Neural cell (in vitro differentiated cells): ENCODE results near the gene KISS1R. TPM values are rescaled to one million over a fixed set of nuclear protein-coding genes. Genes with fewer than 3 reads are reported as not detected.

ENCODE experiments used
- H2AFZ ChIP-seq: fragments of 200-600, 300-800 bp; sonication (generic), shearing (Covaris generic); 2 replicates; pipeline ENCODE4 v1.6.0; 2014; ENCODE audit warnings: low read depth, mild to moderate bottlenecking, antibody characterized with exemption, low read length, moderate library complexity
- H3F3A ChIP-seq: fragments of 200-600 bp; shearing (Covaris generic); 2 replicates; pipeline ENCODE4 v1.6.1; 2016; ENCODE audit warnings: mild to moderate bottlenecking, moderate library complexity, mixed read lengths, antibody characterized with exemption, low read length; ENCODE audit not compliant: insufficient read depth, poor library complexity, severe bottlenecking
- H3K27ac ChIP-seq: fragments of 200-600, 300-800 bp; sonication (generic), shearing (Covaris generic); 2 replicates; pipeline ENCODE4 v1.5.1; 2014; ENCODE audit warnings: mild to moderate bottlenecking, low read length, moderate library complexity
- H3K27me3 ChIP-seq: fragments of 300-800, 200-600 bp; sonication (generic), shearing (Covaris generic); 2 replicates; pipeline ENCODE4 v1.6.0; 2014; ENCODE audit warnings: mild to moderate bottlenecking, low read depth, low read length, moderate library complexity; ENCODE audit not compliant: insufficient read depth
- H3K36me3 ChIP-seq: fragments of 300-800, 200-600 bp; sonication (generic), shearing (Covaris generic); 2 replicates; pipeline ENCODE4 v1.5.1; 2014; ENCODE audit warnings: mild to moderate bottlenecking, antibody characterized with exemption, low read length, moderate library complexity; ENCODE audit not compliant: insufficient read depth
- H3K4me2 ChIP-seq: fragments of 300-800, 200-600 bp; sonication (generic), shearing (Covaris generic); 2 replicates; pipeline ENCODE4 v1.6.0; 2014; ENCODE audit warnings: mild to moderate bottlenecking, low read length
- H3K4me3 ChIP-seq: fragments of 300-800, 200-600 bp; sonication (generic), shearing (Covaris generic); 2 replicates; pipeline ENCODE4 v1.5.1; 2014; ENCODE audit warnings: mild to moderate bottlenecking, low read length, moderate library complexity
- H3K79me2 ChIP-seq: fragments of 200-600 bp; shearing (Covaris generic); replicated peaks from 2 replicates; pipeline ENCODE4 v1.6.0; 2014; ENCODE audit warnings: mild to moderate bottlenecking, low read length, moderate library complexity; ENCODE audit not compliant: insufficient read depth
- H3K9ac ChIP-seq: fragments of 300-800, 200-600 bp; sonication (generic), shearing (Covaris generic); 2 replicates; pipeline ENCODE4 v1.6.1; 2016; ENCODE audit warnings: mild to moderate bottlenecking, low read length, mixed read lengths
- H3K9me2 ChIP-seq: fragments of 200-600 bp; shearing (Covaris generic); 2 replicates; pipeline ENCODE4 v1.6.1; 2016; ENCODE audit warnings: mild to moderate bottlenecking, low read length, mixed read lengths; ENCODE audit not compliant: insufficient read depth
- H3K9me3 ChIP-seq: fragments of 200-600, 300-800 bp; sonication (generic), shearing (Covaris generic); 2 replicates; pipeline ENCODE4 v1.6.1; 2016; ENCODE audit warnings: mild to moderate bottlenecking, mixed run types, low read length, moderate library complexity, mixed read lengths
- H4K20me1 ChIP-seq: fragments of 200-600 bp; shearing (Covaris generic); 2 replicates; pipeline ENCODE4 v1.6.1; 2016; ENCODE audit warnings: mild to moderate bottlenecking, mixed run types; ENCODE audit not compliant: insufficient read depth
- CTCF ChIP-seq: fragments of 450-650 bp; IDR thresholded peaks from 2 replicates; pipeline ENCODE4 v1.5.1; 2014; ENCODE audit warnings: antibody characterized with exemption, mild to moderate bottlenecking, moderate library complexity; ENCODE audit not compliant: poor library complexity, severe bottlenecking
- EP300 ChIP-seq: fragments of 450-650 bp; conservative IDR thresholded peaks from 2 replicates; pipeline ENCODE4 v1.6.1; 2014; ENCODE audit warnings: antibody characterized with exemption, mild to moderate bottlenecking, moderate library complexity; ENCODE audit not compliant: poor library complexity, severe bottlenecking
- EZH2 ChIP-seq: fragments of 200-600, 300-800 bp; shearing (Covaris generic), sonication (generic); IDR thresholded peaks from 2 replicates; pipeline ENCODE4 v1.6.1; 2014; ENCODE audit warnings: antibody characterized with exemption, low read length, borderline replicate concordance, mild to moderate bottlenecking; ENCODE audit not compliant: insufficient read depth, poor library complexity, severe bottlenecking
- MXI1 ChIP-seq: fragments of 450-650 bp; conservative IDR thresholded peaks from 2 replicates; pipeline ENCODE4 v1.6.1; 2014; ENCODE audit warnings: antibody characterized with exemption, mild to moderate bottlenecking; ENCODE audit not compliant: poor library complexity, severe bottlenecking
- POLR2AphosphoS5 ChIP-seq: IDR thresholded peaks from 2 replicates; pipeline ENCODE4 v1.6.1; 2012
- RAD21 ChIP-seq: fragments of 450-650 bp; conservative IDR thresholded peaks from 2 replicates; pipeline ENCODE4 v1.6.1; 2014; ENCODE audit warnings: antibody characterized with exemption, mild to moderate bottlenecking, moderate library complexity
- REST ChIP-seq: IDR thresholded peaks from 2 replicates; pipeline ENCODE4 v1.6.1; 2012; ENCODE audit warnings: borderline replicate concordance
- SMC3 ChIP-seq: fragments of 450-650 bp; conservative IDR thresholded peaks from 2 replicates; pipeline ENCODE4 v1.6.1; 2014; ENCODE audit warnings: antibody characterized with exemption, mild to moderate bottlenecking, moderate library complexity; ENCODE audit not compliant: poor library complexity
- TAF1 ChIP-seq: IDR thresholded peaks from 2 replicates; pipeline ENCODE4 v1.6.1; 2012; ENCODE audit warnings: low read depth
- polyA plus RNA-seq: library from polyadenylated mRNA; depleted of rRNA; stranded (reverse); fragments of >200 nt; gene quantifications from 2 replicates; pipeline ENCODE4 v1.2.3, GENCODE V29; 2014

KISS1R gene
- polyA plus RNA-seq, 1 donor from 2014 or later: 5.4 TPM

- H3K27ac ChIP-seq: no peak overlapping the region
Observed at GRCh38 chr19:931860-932647, 14.9 kb downstream of the KISS1R start.

More at GRCh38 chr19:931860-932647, 14.9 kb downstream of the KISS1R start:
- Histone ChIP-seq H2AFZ (no peak overlapping the region), H4K20me1 (no peaks in the 10 kb centered on the region), H3K4me3 (no peak overlapping the region), H3K27me3 (no peaks in the 10 kb centered on the region), H3K79me2 (peaks cover under 1% of the 10 kb centered on the region), H3K9me3 (no peaks in the 10 kb centered on the region), H3K36me3 (no peaks in the 10 kb centered on the region), H3K9ac (no peak overlapping the region), H3K4me2 (no peak overlapping the region), H3K9me2 (no peaks in the 10 kb centered on the region), H3F3A (no peaks in the 10 kb centered on the region)
- TF ChIP-seq TAF1 (no peak), REST (no peak), EZH2 (no peak), RAD21 (no peak), MXI1 (no peak), CTCF (no peak), EP300 (no peak), SMC3 (no peak), POLR2AphosphoS5 (no peak)
